Measurements from ENCODE around the gene TECPR1. TPM values are rescaled to one million over a fixed set of nuclear protein-coding genes. Genes with fewer than 3 reads are reported as not detected.
A peak's percentile ranks its signal among the peaks of the same experiment; 100 is the strongest.

Gene TECPR1
- polyA plus RNA-seq, 1 donor = 28.6 TPM

- DNase-seq (ENCODE audit: low read depth) = no peak
Measured at GRCh38 chr7:98192781-98193457, 59.1 kb downstream of the TECPR1 start.

DNA sequence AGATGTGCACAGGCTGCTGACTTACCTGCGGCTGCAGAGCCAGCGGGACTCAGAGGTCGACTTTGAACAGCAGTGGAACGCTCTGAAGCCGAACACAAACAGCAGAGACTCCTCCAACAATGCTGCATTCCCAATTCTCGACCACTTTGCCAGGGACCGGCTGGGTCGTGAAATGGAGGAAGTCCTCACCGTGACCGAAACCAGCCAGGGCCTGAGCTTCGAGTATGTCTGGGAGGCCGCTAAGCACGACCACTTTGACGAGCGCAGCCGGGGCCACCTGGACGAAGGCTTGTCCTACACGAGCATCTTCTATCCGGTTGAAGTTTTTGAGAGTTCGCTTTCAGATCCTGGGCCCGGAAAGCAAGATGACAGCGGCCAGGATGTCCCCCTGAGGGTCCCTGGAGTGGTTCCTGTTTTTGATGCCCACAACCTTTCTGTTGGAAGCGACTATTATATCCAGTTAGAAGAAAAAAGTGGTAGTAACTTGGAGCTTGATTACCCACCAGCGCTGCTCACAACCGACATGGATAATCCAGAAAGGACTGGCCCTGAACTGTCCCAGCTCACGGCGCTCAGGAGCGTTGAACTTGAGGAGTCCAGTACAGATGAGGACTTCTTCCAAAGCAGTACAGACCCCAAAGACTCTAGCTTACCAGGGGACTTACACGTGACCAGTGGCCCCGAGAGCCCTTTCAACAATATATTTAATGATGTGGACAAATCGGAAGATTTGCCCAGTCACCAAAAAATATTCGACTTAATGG is 60.2 kb downstream of the TECPR1 start:
- no peak for DNase-seq (ENCODE audit: low read depth)

GRCh38 chr7:98189559-98189958 is 62.5 kb downstream of the TECPR1 start:
- no peak for DNase-seq (ENCODE audit: low read depth)

- DNase-seq (ENCODE audit: low read depth) = no peak
Measured at GRCh38 chr7:98187138-98187502, 64.9 kb downstream of the TECPR1 start.

GRCh38 chr7:98186452-98187137 is 65.4 kb downstream of the TECPR1 start:
- no peak for DNase-seq (ENCODE audit: low read depth)

DNA sequence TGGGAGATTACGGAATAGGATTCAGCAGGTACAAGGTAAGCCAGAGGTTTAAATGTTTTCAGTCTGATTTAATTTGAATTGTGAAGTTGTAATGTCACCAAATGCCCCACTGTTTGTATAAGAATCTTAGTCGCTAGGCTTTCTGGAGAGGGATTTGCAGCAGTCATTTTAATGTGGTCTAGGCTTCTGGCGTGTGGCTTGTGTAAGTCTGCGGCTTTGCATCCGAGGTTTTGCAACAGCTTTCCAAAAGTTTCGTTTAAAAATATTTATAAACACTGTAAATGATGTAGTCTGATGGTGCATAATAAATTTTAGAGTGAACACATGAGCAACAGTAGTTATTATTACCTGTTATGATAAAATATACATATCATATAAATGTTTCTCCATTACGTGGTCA is 66.9 kb downstream of the TECPR1 start:
- no peak for DNase-seq (ENCODE audit: low read depth)

- no peak for DNase-seq (ENCODE audit: low read depth)
Measured at GRCh38 chr7:98180751-98181150, 71.3 kb downstream of the TECPR1 start.

GRCh38 chr7:98178762-98179490 is 73.1 kb downstream of the TECPR1 start:
- no peak for DNase-seq (ENCODE audit: low read depth)

GRCh38 chr7:98178321-98178720 is 73.7 kb downstream of the TECPR1 start:
- no peak for DNase-seq (ENCODE audit: low read depth)

- DNase-seq (ENCODE audit: low read depth) = no peak
Measured at GRCh38 chr7:98177553-98177952, 74.5 kb downstream of the TECPR1 start.

DNA sequence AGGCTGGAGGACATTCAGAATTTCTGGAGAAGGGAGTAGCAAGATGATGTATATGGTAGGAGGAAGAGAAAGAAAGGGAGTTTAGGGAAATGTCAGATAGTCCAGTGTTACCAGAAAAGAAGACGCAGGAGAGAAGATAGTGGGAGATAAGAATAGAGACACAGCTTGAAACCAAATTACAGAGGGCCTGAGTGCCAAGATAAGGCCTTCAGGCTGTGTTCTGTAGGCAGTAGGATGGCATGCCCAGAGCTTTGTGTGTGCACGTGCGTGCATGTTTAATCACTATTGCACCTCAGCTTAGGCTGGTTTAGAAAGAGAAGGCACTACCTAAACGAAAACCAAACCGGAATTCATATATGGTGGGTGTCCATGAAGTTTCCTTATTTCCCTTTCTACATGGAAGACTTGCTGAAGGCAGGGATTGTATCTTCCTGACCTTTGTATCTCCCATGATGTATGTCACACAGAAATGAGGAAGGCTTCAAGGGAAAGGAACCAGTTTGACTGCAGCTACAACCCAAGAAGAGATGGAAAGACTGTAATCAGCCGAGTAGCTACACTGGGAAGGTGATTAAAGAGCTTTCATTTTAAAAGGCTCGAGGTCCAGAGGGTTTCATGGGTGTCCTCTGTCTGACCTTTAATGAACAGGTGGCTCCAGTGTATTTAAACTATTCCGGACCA is 76.6 kb downstream of the TECPR1 start:
- DNase-seq (ENCODE audit: low read depth) = no peak

GRCh38 chr7:98174334-98175259 is 77.4 kb downstream of the TECPR1 start:
- no peak for DNase-seq (ENCODE audit: low read depth)

DNA sequence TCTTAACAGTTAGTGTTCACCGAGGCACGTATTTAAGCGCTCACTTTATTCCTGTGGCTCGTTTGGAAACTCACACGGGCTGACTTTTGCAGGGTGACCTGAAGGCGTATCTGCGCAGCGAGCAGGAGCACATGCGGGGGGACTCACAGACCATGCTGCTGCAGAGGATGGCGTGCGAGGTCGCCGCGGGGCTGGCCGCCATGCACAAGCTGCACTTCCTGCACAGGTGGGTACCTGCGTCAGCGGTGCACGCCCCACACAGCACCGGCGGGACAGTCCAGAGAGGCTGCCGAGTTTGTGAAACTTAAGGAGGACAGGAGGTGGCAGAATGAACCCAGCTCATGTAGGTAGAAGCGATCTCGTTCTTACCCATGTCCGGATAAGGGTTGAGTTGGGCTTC is 80.6 kb downstream of the TECPR1 start:
- no peak for DNase-seq (ENCODE audit: low read depth)

DNA sequence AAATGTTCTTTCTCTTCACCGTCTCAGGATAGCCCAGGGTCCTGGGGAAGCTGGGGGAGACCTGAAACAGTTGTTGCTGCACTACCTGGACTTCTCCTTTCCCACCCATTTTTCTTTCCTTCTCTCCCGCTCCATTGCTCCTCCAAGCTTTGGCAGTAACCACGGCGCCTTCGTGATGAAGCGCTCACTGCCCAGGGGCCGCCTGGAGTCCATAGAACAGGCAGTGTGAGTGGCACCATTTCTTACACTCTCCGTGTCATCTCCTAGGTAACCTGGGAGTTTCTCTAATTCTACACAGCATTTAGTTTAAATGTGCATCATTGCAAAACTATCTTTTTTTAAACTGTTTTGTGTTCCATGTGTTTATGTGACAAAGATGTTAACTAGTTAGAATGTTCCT is 81.1 kb downstream of the TECPR1 start:
- no peak for DNase-seq (ENCODE audit: low read depth)

DNA sequence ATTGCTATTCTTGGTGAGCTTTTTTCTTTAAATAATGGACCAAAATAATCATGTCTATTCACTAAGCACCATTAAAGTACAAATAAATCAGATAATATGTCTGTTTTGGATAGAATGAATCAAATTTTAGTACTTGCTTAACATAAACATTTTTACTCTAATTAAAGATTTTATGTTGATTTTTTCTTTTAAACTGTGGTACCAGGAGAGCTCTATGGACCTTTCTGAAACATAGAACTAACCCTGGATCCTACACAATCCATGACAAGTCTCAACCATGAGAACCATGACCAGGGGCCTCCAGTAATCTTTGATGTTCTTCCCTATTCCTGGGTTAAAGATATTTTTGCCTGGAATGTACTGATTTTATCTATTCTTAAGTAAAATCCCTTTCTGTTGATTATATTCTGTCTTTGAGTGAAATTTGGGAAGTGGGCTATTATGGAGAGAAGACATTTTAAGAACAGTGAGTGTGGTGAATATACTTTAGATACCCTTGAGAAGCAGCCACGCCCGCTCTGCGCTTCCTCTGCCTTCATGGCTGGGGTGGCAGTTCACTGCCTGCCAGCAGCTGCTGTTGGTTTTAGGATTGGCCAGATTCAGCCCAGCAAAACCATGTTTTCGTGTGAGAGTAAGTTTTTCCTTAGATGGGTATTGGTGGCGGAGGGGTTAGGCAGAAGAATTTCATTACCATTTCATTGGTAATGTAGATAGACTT is 83.0 kb downstream of the TECPR1 start:
- DNase-seq (ENCODE audit: low read depth) = no peak

DNA sequence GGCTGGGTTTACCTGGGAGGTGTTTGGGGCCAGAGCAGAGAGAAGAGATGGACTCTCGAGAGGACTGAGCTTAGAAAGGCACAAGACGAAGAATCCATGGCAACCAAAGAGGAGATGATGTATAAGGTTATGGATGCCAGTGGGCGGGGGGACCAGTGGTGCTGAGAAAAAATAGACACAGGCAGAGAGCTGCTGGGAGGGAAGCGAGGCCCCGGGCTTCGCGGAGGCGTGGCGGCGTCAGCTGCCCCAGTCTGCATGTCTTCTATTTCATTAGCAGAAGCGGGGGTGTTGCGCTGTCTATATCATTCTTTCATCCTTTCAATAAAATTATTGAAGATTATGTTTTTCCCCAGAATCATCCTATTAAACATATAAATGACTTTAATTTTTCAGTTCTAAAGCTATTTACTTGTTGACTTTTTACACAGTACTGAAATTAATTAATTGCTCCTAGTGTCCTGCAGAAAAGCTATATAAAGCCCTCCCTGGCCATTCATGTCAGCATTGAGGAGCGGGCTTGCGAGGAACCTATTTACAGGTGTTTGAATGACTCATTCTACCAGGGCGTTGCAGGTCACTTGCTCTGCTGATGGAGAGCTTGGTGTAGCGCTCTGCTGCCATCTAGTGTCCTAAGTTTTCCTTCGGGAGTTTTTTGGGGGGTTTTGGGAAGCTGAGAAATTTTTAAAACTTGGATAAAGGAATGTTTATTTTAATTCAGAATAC is 83.7 kb downstream of the TECPR1 start:
- peak; percentile 36 for DNase-seq (ENCODE audit: low read depth)

DNA sequence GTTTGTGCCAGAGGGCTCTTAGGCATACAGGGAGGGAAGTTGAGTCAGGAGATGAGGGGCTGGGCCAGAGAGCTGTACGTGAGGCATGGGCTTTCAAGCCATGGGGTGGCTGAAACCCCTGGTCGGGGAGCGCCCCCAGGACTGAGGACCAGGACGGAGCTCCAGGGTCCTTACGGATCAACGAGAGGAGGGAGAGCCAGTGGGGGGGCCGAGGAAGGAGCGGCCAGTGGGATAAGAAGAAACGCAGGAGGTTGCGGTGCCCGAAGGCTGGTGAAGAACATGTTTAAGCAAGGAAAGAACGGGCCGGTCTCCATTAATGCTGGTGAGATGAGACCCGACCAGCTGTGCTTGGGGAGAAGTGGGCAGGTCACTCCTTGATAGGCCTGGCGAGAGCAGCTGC is 84.4 kb downstream of the TECPR1 start:
- DNase-seq (ENCODE audit: low read depth) = no peak

DNA sequence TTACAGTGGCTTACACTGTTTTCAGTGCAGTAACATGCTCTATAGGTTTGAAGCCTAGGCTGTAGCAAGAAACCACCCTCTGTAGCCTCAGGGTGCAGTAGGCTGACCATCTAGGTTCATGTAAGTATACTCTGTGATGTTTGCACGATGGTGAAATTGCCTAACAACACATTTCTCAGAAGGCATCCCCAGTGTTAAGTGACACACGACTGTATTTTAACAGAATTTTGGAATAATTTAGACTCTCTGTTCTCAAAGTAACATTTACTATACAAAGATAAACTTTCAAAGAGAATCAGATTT is 85.4 kb downstream of the TECPR1 start:
- no peak for DNase-seq (ENCODE audit: low read depth)
